CD8-positive, alpha-beta memory T cell (primary cell): ENCODE data around the gene KIF26A. TPM values are rescaled to one million over a fixed set of nuclear protein-coding genes. Genes with fewer than 3 reads are reported as not detected.

ENCODE experiments used
- CTCF ChIA-PET: fragments of 350-600 bp; sonication (Branson Sonifier 250); formaldehyde crosslinking; loops from one replicate; lab custom pipeline; 2021; ENCODE audit warnings: antibody characterized with exemption; lab: Charles Lee
- POLR2A ChIA-PET: fragments of 350-600 bp; sonication (Branson Sonifier 250); formaldehyde crosslinking; loops from one replicate; lab custom pipeline; 2021; ENCODE audit warnings: antibody characterized with exemption; lab: Charles Lee
- DNase-seq, 5 donors: peaks; one replicate each; pipeline versions ENCODE4 v3.0.0 to v3.0.0-alpha.2; 2020 to 2022; ENCODE audit warnings: mixed read lengths in 1 of 5
- H3K27ac ChIP-seq: one replicate; pipeline ENCODE4 v1.7.0; 2013; ENCODE audit warnings: low read depth, mild to moderate bottlenecking, low read length, moderate library complexity
- H3K27me3 ChIP-seq: 2 replicates; pipeline ENCODE4 v1.7.0; 2013; ENCODE audit warnings: low read length, mild to moderate bottlenecking; ENCODE audit not compliant: insufficient read depth, poor library complexity, severe bottlenecking
- H3K36me3 ChIP-seq: 2 replicates; pipeline ENCODE4 v1.7.0; 2013; ENCODE audit warnings: mild to moderate bottlenecking, low read length, moderate library complexity; ENCODE audit not compliant: insufficient read depth
- H3K4me1 ChIP-seq: 2 replicates; pipeline ENCODE4 v1.7.0; 2013; ENCODE audit warnings: mild to moderate bottlenecking, low read length, moderate library complexity; ENCODE audit not compliant: insufficient read depth
- H3K4me3 ChIP-seq: 2 replicates; pipeline ENCODE4 v1.7.0; 2013; ENCODE audit warnings: mild to moderate bottlenecking, low read length
- H3K9me3 ChIP-seq: 2 replicates; pipeline ENCODE4 v1.7.0; 2013; ENCODE audit warnings: mild to moderate bottlenecking, low read length
- H3K27ac Mint-ChIP-seq, 8 donors: one replicate each; pipeline ENCODE4 v1.8.0; 2020 to 2021; ENCODE audit warnings: mixed read lengths in 8 of 8, mild to moderate bottlenecking in 6 of 8, inconsistent platforms in 3 of 8, moderate library complexity in 3 of 8
- H3K27me3 Mint-ChIP-seq, 2 donors: one replicate each; pipeline ENCODE4 v1.8.0; 2020 to 2021; ENCODE audit warnings: mixed read lengths in 2 of 2, mild to moderate bottlenecking in 1 of 2, moderate library complexity in 1 of 2
- H3K36me3 Mint-ChIP-seq, 3 donors: one replicate each; pipeline ENCODE4 v1.8.0; 2020 to 2021; ENCODE audit warnings: mixed read lengths in 3 of 3, inconsistent platforms in 1 of 3, mild to moderate bottlenecking in 1 of 3
- H3K4me1 Mint-ChIP-seq, 3 donors: one replicate each; pipeline ENCODE4 v1.8.0; 2020 to 2021; ENCODE audit warnings: mixed read lengths in 3 of 3, inconsistent platforms in 1 of 3, mild to moderate bottlenecking in 1 of 3
- H3K4me3 Mint-ChIP-seq, 7 donors: one replicate each; pipeline ENCODE4 v1.8.0; 2020 to 2021; ENCODE audit warnings: mixed read lengths in 7 of 7, mild to moderate bottlenecking in 6 of 7, moderate library complexity in 4 of 7, inconsistent platforms in 2 of 7
- H3K9me3 Mint-ChIP-seq, 5 donors: one replicate each; pipeline ENCODE4 v1.8.0; 2020 to 2022; ENCODE audit warnings: mixed read lengths in 5 of 5, mild to moderate bottlenecking in 3 of 5, moderate library complexity in 2 of 5, inconsistent platforms in 1 of 5
- polyA plus RNA-seq: library from polyadenylated mRNA; unstranded; fragments of 300-500 nt; fragmentation: Illumina TruSeq; gene quantifications from one replicate; pipeline ENCODE4 v1.2.3, GENCODE V29; 2021
- total RNA-seq, 2 experiments: library from RNA; stranded (reverse); gene quantifications; one replicate each; pipeline ENCODE4 v1.2.3, GENCODE V29; 2021

The KIF26A gene
- total and polyA plus RNA-seq, 3 experiments from 2014 or later: 0.15 to 0.20 TPM; not detected in 1

DNA sequence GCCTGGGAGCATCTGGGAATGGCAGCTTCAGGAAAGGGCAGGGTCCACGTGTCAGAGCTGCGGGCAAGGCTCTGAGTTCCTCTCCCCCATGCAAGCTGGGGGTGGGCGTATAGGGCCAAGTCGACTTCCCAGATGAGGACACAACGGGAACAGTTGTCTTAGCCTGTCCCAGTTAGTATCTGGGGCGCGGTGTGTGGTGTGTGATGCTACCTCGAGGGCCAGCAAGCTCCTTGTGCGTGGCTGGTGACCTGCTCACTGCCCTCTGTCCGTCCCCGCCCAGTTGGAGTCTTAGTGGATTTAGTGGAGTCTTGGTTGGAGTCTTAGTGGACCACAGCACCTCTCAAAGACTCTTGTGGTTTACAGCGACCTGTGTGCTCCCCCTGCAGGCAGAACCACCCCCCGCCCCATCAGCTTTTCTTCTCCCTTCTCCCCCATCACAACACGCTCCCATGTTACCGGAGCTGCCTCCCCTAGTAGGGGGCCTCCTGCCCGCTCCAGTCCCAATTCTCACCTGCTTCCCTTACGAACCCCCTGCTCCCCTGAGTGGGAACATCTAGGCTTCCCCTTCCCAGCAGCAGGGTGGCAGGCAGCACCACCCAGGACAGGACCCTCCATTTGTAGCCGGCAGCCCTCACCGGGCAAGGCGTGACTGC, 44.2 kb upstream of the KIF26A start:
- no peaks in the 10 kb centered on the region for H3K27me3 ChIP-seq
- Mint-ChIP-seq H3K36me3 (no peaks in the 10 kb centered on the region), H3K4me3 (no peak overlapping the region), H3K9me3 (no peaks in the 10 kb centered on the region), H3K27me3 (peaks cover 0 to 8% of the 10 kb centered on the region in 2 donors), H3K27ac (no peak overlapping the region), H3K4me1 (peaks cover 5 to 6% (median 5%) of the 10 kb centered on the region in 3 donors)
- H3K4me3 ChIP-seq: no peak overlapping the region
- POLR2A ChIA-PET: no interaction called here
- no peaks in the 10 kb centered on the region for H3K9me3 ChIP-seq
- no peak overlapping the region for H3K27ac ChIP-seq
- no peak for DNase-seq
- H3K4me1 ChIP-seq: no peaks in the 10 kb centered on the region
- CTCF ChIA-PET: interaction anchor here (1.4 kb wide), 1 partner anchor 16 kb away, joined by 4 read pairs; no protein-coding TSS in a partner anchor
- no peaks in the 10 kb centered on the region for H3K36me3 ChIP-seq

DNA sequence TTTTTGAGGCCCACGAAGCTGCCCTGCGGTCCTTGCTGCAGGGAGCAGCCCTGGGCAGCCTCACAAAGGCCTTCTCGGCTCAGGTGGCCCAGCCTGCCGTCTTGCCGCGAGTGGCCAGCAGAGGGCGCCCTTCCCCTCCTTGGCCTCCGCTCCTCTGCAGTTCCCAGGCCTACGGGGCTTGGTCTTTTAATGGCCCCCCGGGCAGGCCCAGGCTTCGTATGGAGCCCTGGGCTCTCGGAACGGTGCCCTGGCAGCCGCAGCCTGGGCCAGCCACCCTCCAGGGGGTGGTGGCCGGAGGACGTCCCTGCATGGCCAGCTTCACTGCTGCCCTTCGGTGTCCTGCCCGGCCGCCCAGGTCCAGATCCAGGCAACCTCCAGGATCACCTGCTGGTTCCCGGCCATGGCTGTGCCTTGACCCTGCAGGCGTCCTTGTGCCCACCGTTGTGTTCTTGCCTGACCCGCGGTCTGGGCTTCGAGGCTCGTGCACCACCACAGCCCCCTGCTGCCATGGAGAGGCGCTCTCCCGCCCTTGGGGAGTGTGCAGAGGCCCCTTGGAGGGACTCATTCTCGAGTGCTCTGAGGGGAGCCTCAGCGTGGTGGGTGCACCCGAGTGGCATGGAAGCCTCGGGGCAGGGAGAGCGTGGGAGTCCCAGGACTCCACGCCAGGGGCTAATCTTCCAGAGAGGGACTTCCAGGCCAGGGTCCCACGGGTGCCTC, 43.5 kb upstream of the KIF26A start:
- Histone ChIP-seq H3K4me1 (no peaks in the 10 kb centered on the region), H3K36me3 (no peaks in the 10 kb centered on the region), H3K4me3 (no peak overlapping the region), H3K27me3 (no peaks in the 10 kb centered on the region), H3K9me3 (no peaks in the 10 kb centered on the region), H3K27ac (no peak overlapping the region)
- Mint-ChIP-seq H3K36me3 (no peaks in the 10 kb centered on the region), H3K9me3 (no peaks in the 10 kb centered on the region), H3K4me1 (peaks cover 5 to 6% (median 5%) of the 10 kb centered on the region in 3 donors), H3K4me3 (no peak overlapping the region), H3K27ac (no peak overlapping the region), H3K27me3 (peaks cover 0 to 8% of the 10 kb centered on the region in 2 donors)
- DNase-seq: peak; percentile 47 to 73 (median 61)
- CTCF ChIA-PET: interaction anchor here (1.4 kb wide), 1 partner anchor 17 kb away, joined by 4 read pairs; no protein-coding TSS in a partner anchor
- POLR2A ChIA-PET: no interaction called here

DNA sequence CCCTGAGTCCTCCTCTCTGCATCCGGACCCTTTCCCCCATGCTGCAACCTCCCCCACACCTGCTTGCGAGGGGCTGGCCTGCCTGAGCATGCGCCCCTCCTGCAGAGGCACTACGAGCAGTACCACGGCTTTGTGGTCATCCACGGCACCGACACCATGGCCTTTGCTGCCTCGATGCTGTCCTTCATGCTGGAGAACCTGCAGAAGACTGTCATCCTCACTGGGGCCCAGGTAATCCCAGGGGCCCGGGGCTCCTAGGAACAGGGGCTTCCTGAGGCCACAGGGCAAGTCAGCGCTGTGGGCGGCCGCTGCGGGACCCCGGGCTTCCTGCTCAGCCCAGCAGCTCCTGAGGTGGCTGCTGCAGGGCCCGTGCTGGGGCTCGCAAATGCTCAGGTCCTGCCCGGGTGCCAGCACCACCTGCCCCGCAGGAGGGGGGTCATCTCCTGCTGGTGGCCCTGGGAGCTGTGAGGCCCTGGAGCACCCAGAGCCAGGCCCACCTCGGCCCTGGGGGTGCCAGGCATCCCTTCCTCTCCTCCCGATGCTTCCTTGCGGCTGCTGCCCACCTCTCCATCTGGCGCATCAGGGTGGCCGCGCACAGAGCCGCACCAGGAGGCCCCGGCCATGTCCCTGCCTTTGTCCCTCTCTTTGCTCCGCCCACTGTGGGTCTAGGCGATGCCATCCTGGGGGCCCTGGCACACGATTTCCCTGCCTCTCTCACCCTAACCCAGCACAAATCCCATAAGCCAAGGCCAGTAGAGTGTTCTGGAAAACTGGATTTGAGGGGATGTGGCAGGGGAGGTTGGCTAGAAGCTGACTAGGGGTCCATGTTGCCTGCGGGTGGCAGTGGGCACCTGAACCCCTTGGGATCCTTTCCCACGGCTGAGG, 42.7 kb upstream of the KIF26A start:
- Histone ChIP-seq H3K36me3 (no peaks in the 10 kb centered on the region), H3K4me1 (no peaks in the 10 kb centered on the region), H3K27me3 (no peaks in the 10 kb centered on the region), H3K9me3 (no peaks in the 10 kb centered on the region), H3K4me3 (no peak overlapping the region), H3K27ac (no peak overlapping the region)
- CTCF ChIA-PET: interaction anchor here (1.0 kb wide), 1 partner anchor 18 kb away, joined by 3 read pairs; no protein-coding TSS in a partner anchor
- Mint-ChIP-seq H3K36me3 (no peaks in the 10 kb centered on the region), H3K9me3 (no peaks in the 10 kb centered on the region), H3K4me1 (peaks cover 5 to 6% (median 5%) of the 10 kb centered on the region in 3 donors), H3K27ac (no peak overlapping the region), H3K27me3 (peaks cover 0 to 8% of the 10 kb centered on the region in 2 donors), H3K4me3 (no peak overlapping the region)
- POLR2A ChIA-PET: no interaction called here
- DNase-seq: peak in 1 of 5 donors; percentile 45

DNA sequence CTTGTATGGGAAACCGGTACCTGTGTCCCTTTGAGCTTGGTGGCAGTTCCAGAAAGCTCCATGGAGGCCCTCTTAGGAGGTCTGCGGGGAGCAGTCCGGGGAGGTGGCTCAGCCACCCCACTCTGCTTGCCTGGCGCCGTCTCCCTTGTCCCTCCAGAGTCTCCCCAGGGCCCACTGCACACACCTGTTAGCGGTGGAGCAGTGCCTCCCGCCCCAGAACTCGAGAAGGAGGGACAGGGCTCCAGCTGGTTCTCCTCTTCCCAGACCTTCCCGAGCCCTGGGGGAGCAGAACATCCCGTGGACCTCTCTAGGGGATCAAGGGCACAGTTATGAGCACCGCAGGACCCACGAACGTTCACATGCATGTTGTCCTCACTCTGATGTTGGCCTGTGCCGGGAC, 42.1 kb upstream of the KIF26A start:
- ChIA-PET CTCF (interaction anchor here (1.0 kb wide), 1 partner anchor 19 kb away, joined by 3 read pairs; no protein-coding TSS in a partner anchor), POLR2A (no interaction called here)
- no peak overlapping the region for H3K4me3 Mint-ChIP-seq
- Histone ChIP-seq H3K27ac (no peak overlapping the region), H3K4me1 (no peaks in the 10 kb centered on the region), H3K36me3 (no peaks in the 10 kb centered on the region), H3K9me3 (no peaks in the 10 kb centered on the region), H3K4me3 (no peak overlapping the region), H3K27me3 (no peaks in the 10 kb centered on the region)
- DNase-seq: no peak
- no peaks in the 10 kb centered on the region for H3K9me3 Mint-ChIP-seq
- peaks cover 0 to 8% of the 10 kb centered on the region in 2 donors for H3K27me3 Mint-ChIP-seq
- no peaks in the 10 kb centered on the region for H3K36me3 Mint-ChIP-seq
- H3K4me1 Mint-ChIP-seq: peaks cover 5 to 6% (median 5%) of the 10 kb centered on the region in 3 donors
- H3K27ac Mint-ChIP-seq: no peak overlapping the region

DNA sequence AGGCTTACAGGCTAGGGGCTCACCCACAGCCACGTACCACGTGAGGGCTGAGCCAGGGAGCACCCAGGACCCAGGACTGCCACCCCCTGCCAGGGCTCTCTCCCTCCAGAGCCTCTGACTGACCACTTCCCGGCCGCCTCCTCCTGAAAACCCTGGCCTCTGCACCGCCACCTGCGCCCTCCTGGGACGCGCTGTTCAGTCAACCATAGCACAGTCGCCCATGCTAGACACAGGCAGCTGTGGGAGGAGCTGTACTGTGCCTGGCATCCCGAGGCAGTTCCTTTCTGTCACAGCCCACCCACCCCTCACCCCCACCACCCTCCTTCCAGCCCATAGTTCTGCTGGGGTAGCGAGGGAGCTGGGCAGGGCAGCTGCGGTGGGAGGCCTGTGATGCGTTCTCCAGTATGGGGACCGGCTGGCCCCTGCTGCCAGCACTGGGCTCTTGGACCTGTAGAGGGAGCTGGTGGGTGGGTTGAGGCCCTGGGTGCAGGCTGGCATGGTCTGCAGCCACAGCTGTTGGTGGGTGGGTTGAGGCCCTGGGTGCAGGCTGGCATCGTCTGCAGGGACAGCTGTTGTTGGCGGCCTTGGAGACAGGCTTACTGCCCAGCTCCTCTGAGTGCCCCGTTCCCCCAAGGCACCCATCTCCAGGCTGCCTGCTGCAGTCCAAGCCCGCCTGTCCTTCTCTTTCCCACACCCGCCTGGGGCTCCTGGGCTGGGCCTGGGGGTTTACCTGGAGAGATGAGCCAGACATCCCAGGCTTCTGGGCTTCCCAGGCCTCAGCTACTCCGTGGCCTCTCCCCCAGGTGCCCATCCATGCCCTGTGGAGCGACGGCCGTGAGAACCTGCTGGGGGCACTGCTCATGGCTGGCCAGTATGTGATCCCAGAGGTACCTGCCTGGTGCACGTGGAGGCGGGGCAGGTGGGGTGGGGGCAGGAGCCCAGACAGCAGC, 41.4 kb upstream of the KIF26A start:
- Mint-ChIP-seq H3K4me3 (no peak overlapping the region), H3K4me1 (peaks cover 5 to 6% (median 5%) of the 10 kb centered on the region in 3 donors), H3K36me3 (no peaks in the 10 kb centered on the region), H3K27ac (no peak overlapping the region), H3K27me3 (peaks cover 0 to 8% of the 10 kb centered on the region in 2 donors), H3K9me3 (no peaks in the 10 kb centered on the region)
- H3K27me3 ChIP-seq: no peaks in the 10 kb centered on the region
- H3K4me3 ChIP-seq: no peak overlapping the region
- ChIA-PET POLR2A (no interaction called here), CTCF (interaction anchor here (1.0 kb wide), 1 partner anchor 20 kb away, joined by 3 read pairs; no protein-coding TSS in a partner anchor)
- H3K27ac ChIP-seq: no peak overlapping the region
- H3K9me3 ChIP-seq: no peaks in the 10 kb centered on the region
- H3K36me3 ChIP-seq: no peaks in the 10 kb centered on the region
- DNase-seq: peak in 1 of 5 donors; percentile 44
- H3K4me1 ChIP-seq: no peaks in the 10 kb centered on the region

DNA sequence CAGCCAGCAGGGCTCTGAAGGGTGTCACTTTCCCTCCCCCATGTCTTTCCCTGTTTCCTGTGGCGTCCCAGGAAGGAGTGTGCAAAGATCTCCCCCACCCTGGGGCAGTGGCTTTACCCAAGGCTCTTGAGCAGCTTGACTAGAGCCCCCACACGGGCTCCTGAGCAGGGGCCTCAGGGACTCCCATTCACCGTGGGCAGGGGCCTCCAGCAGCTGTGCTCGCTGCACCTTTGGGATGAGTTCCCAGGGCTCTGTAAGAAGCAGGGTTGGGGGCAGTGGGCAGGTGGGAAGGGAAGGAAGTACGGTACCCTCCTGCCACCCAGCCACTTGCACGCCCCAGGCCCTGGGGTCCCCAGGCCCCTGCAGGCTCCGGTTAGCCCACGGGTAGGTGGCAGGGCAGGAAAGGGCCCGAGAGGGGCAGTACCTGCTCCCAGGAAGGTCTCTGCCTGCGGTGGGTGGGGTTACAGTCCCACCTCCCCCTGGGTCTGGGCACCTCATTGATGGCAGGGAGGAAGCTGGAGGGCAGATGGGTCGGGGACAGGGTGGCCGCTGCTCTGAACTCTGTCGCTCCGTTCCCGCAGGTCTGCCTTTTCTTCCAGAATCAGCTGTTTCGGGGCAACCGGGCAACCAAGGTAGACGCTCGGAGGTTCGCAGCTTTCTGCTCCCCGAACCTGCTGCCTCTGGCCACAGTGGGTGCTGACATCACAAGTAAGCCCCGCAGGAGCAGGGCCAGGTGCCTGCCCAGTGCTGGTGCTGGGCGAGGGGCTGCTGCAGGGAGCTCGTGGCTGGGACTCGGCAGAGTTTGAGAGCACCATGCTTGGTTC, 39.9 kb upstream of the KIF26A start:
- Mint-ChIP-seq H3K27me3 (peaks cover 0 to 8% of the 10 kb centered on the region in 2 donors), H3K9me3 (no peaks in the 10 kb centered on the region), H3K27ac (no peak overlapping the region), H3K4me3 (no peak overlapping the region), H3K4me1 (peaks cover 5 to 6% (median 5%) of the 10 kb centered on the region in 3 donors), H3K36me3 (no peaks in the 10 kb centered on the region)
- Histone ChIP-seq H3K4me1 (no peaks in the 10 kb centered on the region), H3K9me3 (no peaks in the 10 kb centered on the region), H3K36me3 (no peaks in the 10 kb centered on the region), H3K27ac (no peak overlapping the region), H3K27me3 (no peaks in the 10 kb centered on the region), H3K4me3 (no peak overlapping the region)
- ChIA-PET POLR2A (no interaction called here), CTCF (interaction anchor here (0.9 kb wide), 1 partner anchor 280 kb away, joined by 3 read pairs; no protein-coding TSS in a partner anchor)
- peak in 1 of 5 donors; percentile 40 for DNase-seq
